Right atrium auricular region (tissue), 2 donors: ENCODE results near the gene GALNT13. TPM values are rescaled to one million over a fixed set of nuclear protein-coding genes. Genes with fewer than 3 reads are reported as not detected.
"Not testable (repeated sequence)": the region's sequence is repeated elsewhere in the genome, so short reads cannot be mapped to it uniquely, and the experiment has no call there.

ENCODE experiments used
- DNase-seq: peaks from one replicate; pipeline ENCODE4 v3.0.0-alpha.2; 2019; ENCODE audit warnings: low spot score
- H3K27ac ChIP-seq, 2 donors: fragments of 200-600 bp; sonication (generic); 1 replicate in 1 of 2; 2 replicates in 1 of 2; pipeline ENCODE4 v1.5.1; 2016 to 2019
- H3K27me3 ChIP-seq, 2 donors: fragments of 200-600 bp; sonication (generic); one replicate each; pipeline versions ENCODE4 v1.5.1 to v1.6.0; 2017 to 2019
- H3K36me3 ChIP-seq: fragments of 200-600 bp; sonication (generic); one replicate; pipeline ENCODE4 v1.5.1; 2016
- H3K4me1 ChIP-seq, 2 donors: fragments of 200-600 bp; sonication (generic); one replicate each; pipeline versions ENCODE4 v1.5.1 to v1.6.0; 2017 to 2019
- H3K4me3 ChIP-seq, 2 donors: fragments of 200-600 bp; sonication (generic); 1 replicate in 1 of 2; 2 replicates in 1 of 2; pipeline ENCODE4 v1.5.1; 2017 to 2019; ENCODE audit warnings: mild to moderate bottlenecking in 1 of 2, moderate library complexity in 1 of 2
- H3K9me3 ChIP-seq, 2 donors: fragments of 200-600 bp; sonication (generic); one replicate each; pipeline ENCODE4 v1.5.1; 2019
- CTCF ChIP-seq, 2 donors: fragments of 200-600 bp; sonication (generic); IDR thresholded peaks; one replicate each; pipeline ENCODE4 v1.5.1; 2019; ENCODE audit warnings: antibody characterized with exemption in 2 of 2
- total RNA-seq, 2 donors: library from RNA; depleted of rRNA; stranded (reverse); fragments of >200 nt; gene quantifications; one replicate each; pipeline ENCODE4 v1.1.0, GENCODE V29; 2016

GALNT13 gene
- total RNA-seq, 2 donors from 2014 or later: 0.55 to 2.2 TPM

GRCh38 chr2:154466226-154466625 is 594.5 kb downstream of the GALNT13 start:
- no peaks in the 10 kb centered on the region for H3K27me3 ChIP-seq

GRCh38 chr2:154470376-154470775 is 598.7 kb downstream of the GALNT13 start:
- no peaks in the 10 kb centered on the region for H3K27me3 ChIP-seq
- H3K4me3 ChIP-seq: no peak overlapping the region
- no peak for TF ChIP-seq CTCF (IDR thresholded peaks at IDR 0.05)
- DNase-seq: no peak
- no peaks in the 10 kb centered on the region for H3K9me3 ChIP-seq
- H3K36me3 ChIP-seq: no peaks in the 10 kb centered on the region
- no peak overlapping the region for H3K27ac ChIP-seq
- H3K4me1 ChIP-seq: no peaks in the 10 kb centered on the region

More at GRCh38 chr2:154466226-154466625, 594.5 kb downstream of the GALNT13 start:
- Histone ChIP-seq H3K9me3 (no peaks in the 10 kb centered on the region), H3K27ac (no peak overlapping the region), H3K36me3 (no peaks in the 10 kb centered on the region), H3K4me3 (no peak overlapping the region), H3K4me1 (no peaks in the 10 kb centered on the region)
- no peak for TF ChIP-seq CTCF (IDR thresholded peaks at IDR 0.05)
- no peak for DNase-seq

- DNase-seq, H3K27me3 ChIP-seq, H3K9me3 ChIP-seq, H3K27ac ChIP-seq, H3K36me3 ChIP-seq, H3K4me3 ChIP-seq, H3K4me1 ChIP-seq: not testable (repeated sequence)
Observed at GRCh38 chr2:154471492-154471891, 599.8 kb downstream of the GALNT13 start.

GRCh38 chr2:154477319-154477718 is 605.6 kb downstream of the GALNT13 start:
- TF ChIP-seq CTCF (IDR thresholded peaks at IDR 0.05): no peak
- no peaks in the 10 kb centered on the region for H3K9me3 ChIP-seq
- no peak for DNase-seq
- no peak overlapping the region for H3K4me3 ChIP-seq
- no peak overlapping the region for H3K27ac ChIP-seq
- no peaks in the 10 kb centered on the region for H3K4me1 ChIP-seq
- H3K27me3 ChIP-seq: no peaks in the 10 kb centered on the region
- H3K36me3 ChIP-seq: no peaks in the 10 kb centered on the region

GRCh38 chr2:154480521-154480920 is 608.8 kb downstream of the GALNT13 start:
- TF ChIP-seq CTCF (IDR thresholded peaks at IDR 0.05): no peak
- Histone ChIP-seq H3K9me3 (no peaks in the 10 kb centered on the region), H3K4me3 (no peak overlapping the region), H3K27me3 (no peaks in the 10 kb centered on the region), H3K27ac (no peak overlapping the region), H3K36me3 (no peaks in the 10 kb centered on the region), H3K4me1 (no peaks in the 10 kb centered on the region)
- no peak for DNase-seq

- no peak for TF ChIP-seq CTCF (IDR thresholded peaks at IDR 0.05)
- H3K4me3 ChIP-seq: no peak overlapping the region
Observed at GRCh38 chr2:154481336-154481735, 609.6 kb downstream of the GALNT13 start.

More at GRCh38 chr2:154481336-154481735, 609.6 kb downstream of the GALNT13 start:
- Histone ChIP-seq H3K27me3 (no peaks in the 10 kb centered on the region), H3K4me1 (peaks cover 0 to 1% of the 10 kb centered on the region in 2 donors), H3K36me3 (no peaks in the 10 kb centered on the region), H3K9me3 (no peaks in the 10 kb centered on the region), H3K27ac (no peak overlapping the region)
- DNase-seq: no peak
